ENCODE results near the gene PTGES.
"Not testable (repeated sequence)": the region's sequence is repeated elsewhere in the genome, so short reads cannot be mapped to it uniquely, and the experiment has no call there.

The PTGES gene

DNA sequence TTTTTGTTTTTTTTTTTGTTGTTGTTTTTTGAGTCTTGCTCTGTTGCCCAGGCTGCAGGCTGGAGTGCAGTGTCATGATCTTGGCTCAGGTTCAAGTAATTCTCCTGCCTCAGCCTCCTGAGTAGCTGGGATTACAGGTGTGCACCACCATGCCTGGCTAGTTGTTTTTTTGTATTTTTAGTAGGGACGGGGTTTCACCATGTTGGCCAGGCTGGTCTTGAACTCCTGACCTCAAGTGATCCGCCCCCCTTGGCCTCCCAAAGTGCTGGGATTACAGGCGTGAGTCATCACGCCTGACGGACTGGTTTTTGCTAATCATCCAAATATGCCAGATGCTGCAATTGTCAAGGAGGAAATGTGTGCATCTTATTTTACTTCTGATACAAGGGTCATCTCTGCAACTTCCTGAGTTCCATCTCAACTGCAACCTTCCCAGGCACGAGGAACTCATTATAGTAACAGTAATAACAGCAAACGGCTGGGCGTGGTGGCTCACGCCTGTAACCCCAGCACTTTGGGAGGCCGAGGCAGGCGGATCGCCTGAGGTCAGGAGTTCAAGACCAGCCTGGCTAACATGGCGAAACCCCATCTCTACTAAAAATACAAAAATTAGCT lies 9.6 kb upstream of the PTGES start:
- not testable (repeated sequence) for H2AFZ ChIP-seq (ENCODE audit: low read depth, low read length); H3K27me3 ChIP-seq (ENCODE audit: insufficient read depth, low read length); H3K9me3 ChIP-seq (ENCODE audit: low read length); H3K36me3 ChIP-seq (ENCODE audit: insufficient read depth, low read length); H3K4me3 ChIP-seq (ENCODE audit: low read length); H3K4me1 ChIP-seq (ENCODE audit: insufficient read depth, low read length)

DNA sequence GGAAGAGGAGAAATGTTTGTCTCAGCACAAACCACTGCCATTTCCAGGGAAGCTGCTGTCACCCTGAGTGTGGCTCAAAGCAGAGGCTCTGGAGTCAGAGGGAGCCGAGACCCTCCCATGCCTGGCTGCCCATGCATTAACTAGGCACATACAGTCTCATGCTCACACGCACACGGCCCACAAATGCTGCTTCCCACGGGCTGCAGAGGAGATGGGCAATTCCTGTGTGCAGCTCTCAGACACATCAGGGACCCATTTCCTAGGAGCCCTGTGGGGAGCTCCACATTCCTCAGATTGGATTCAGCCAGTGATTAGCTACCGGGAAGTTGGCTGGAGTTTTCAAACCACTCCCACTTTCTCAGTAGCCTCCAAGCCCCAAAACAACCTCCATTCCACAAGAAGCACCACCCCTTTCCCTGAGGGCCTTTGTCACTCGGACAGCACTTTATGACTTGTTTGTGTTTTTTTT lies 9.1 kb upstream of the PTGES start:
- Histone ChIP-seq H3K27me3 (ENCODE audit: insufficient read depth, low read length) (peaks cover 5% of the 10 kb centered on the region), H2AFZ (ENCODE audit: low read depth, low read length) (no peak overlapping the region), H3K4me3 (ENCODE audit: low read length) (no peak overlapping the region), H3K4me1 (ENCODE audit: insufficient read depth, low read length) (no peaks in the 10 kb centered on the region), H3K36me3 (ENCODE audit: insufficient read depth, low read length) (no peaks in the 10 kb centered on the region), H3K9me3 (ENCODE audit: low read length) (no peaks in the 10 kb centered on the region)

DNA sequence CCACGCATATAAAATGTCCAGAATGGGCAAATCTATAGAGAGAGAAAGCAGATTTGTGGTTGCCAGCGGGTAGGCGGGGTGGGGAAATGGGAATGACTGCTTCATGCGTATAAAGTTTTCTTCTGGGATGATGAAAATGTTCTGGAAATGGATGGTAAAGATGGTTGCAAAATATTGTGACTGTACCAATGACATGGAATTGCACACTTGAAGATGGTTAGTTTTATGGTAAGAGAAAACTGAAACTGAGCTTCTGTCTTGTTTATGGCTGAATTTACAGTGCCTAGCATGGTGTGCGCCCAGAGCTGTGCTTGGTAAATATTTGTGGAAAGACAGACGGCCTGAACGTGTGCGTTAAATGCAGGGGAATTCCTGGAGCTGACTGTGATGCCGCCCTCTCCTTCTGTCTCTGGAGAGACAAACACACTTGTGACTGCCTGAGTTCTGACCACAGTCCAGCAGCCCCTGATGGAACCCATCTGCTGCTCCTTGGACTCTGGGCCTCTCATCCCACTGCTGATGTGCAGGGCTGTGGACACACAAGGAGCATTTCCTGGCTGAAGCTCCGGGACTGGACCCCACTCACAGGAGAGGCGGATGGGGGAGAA lies 8.6 kb upstream of the PTGES start:
- H3K4me1 ChIP-seq (ENCODE audit: insufficient read depth, low read length), result no peaks in the 10 kb centered on the region
- H3K9me3 ChIP-seq (ENCODE audit: low read length), result no peaks in the 10 kb centered on the region
- H2AFZ ChIP-seq (ENCODE audit: low read depth, low read length), result no peak overlapping the region
- peaks cover 5% of the 10 kb centered on the region for H3K27me3 ChIP-seq (ENCODE audit: insufficient read depth, low read length)
- no peak overlapping the region for H3K4me3 ChIP-seq (ENCODE audit: low read length)
- no peaks in the 10 kb centered on the region for H3K36me3 ChIP-seq (ENCODE audit: insufficient read depth, low read length)

DNA sequence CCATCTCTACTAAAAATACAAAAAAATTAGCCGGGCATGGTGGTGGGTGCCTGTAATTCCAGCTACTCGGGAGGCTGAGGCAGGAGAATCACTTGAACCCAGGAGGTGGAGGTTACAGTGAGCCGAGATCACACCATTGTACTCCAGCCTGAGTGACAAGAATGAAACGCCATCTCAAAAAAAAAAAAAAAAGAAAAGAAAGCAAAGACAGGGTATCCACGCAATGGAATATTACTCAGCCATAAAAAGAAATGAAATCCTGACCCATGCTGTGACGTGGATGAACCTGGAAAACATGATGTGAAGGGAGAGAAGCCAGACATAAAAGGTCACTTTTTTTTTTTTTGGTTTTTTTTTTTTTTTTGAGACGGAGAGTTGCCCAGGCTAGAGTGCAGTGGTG lies 7.9 kb upstream of the PTGES start:
- H3K4me1 ChIP-seq (ENCODE audit: insufficient read depth, low read length); H3K27me3 ChIP-seq (ENCODE audit: insufficient read depth, low read length); H2AFZ ChIP-seq (ENCODE audit: low read depth, low read length); H3K4me3 ChIP-seq (ENCODE audit: low read length); H3K36me3 ChIP-seq (ENCODE audit: insufficient read depth, low read length); H3K9me3 ChIP-seq (ENCODE audit: low read length): not testable (repeated sequence)

DNA sequence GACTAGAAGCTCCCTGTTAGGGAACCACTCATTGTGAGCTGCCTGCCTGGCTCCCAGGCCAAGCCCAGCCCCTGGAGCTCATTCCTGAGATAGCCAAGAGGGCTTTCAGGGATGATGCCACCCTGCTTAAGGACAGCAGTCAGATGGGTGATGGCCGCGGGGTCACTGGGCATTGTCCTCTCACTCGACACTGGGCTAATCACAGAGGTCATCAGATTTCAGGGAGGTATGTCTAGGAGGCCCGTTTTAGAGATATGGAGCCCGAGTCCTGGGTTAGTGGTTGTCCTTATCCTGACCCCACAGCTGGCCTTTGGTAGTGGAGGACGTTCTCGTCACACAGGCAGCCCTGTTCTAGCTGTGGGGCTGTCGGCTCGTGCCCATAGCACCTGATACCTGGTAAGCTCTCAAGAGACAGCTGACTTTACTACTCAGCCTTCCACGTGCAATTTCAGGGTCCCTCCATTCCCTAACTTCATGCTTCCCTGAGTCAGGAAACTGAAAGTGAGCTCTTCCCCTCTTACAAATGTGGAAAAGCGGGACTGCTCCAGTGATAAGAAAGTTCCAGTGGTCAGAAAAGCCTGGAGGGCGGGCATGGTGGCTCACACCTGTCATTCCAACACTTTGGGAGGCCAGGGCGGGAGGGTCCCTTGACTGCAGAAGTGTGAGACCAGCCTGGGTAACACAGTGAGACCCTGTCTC lies 7.1 kb upstream of the PTGES start:
- Histone ChIP-seq H3K36me3 (ENCODE audit: insufficient read depth, low read length) (no peaks in the 10 kb centered on the region), H3K27me3 (ENCODE audit: insufficient read depth, low read length) (peaks cover 10% of the 10 kb centered on the region), H3K9me3 (ENCODE audit: low read length) (no peaks in the 10 kb centered on the region), H2AFZ (ENCODE audit: low read depth, low read length) (no peak overlapping the region), H3K4me1 (ENCODE audit: insufficient read depth, low read length) (no peaks in the 10 kb centered on the region), H3K4me3 (ENCODE audit: low read length) (no peak overlapping the region)

DNA sequence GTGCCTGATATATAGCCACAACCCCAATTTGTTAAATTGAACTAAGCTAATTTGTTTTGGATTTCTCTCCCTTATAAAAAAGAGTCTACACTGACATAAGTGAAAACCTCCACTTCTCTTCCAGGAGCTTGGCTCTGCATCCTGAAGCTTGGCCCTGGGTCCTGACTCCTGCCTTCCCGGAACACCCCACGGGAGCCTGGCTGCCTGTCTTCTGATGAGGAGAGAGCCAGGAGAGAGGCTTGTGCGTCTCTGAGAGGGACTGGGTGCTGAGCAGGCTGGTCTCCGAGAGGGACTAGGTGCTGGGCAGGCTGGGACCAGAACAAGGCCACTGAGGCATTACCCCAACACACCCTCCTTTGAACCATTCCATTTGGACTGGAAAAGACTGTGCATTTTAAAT lies 6.5 kb upstream of the PTGES start:
- no peaks in the 10 kb centered on the region for H3K4me1 ChIP-seq (ENCODE audit: insufficient read depth, low read length)

DNA sequence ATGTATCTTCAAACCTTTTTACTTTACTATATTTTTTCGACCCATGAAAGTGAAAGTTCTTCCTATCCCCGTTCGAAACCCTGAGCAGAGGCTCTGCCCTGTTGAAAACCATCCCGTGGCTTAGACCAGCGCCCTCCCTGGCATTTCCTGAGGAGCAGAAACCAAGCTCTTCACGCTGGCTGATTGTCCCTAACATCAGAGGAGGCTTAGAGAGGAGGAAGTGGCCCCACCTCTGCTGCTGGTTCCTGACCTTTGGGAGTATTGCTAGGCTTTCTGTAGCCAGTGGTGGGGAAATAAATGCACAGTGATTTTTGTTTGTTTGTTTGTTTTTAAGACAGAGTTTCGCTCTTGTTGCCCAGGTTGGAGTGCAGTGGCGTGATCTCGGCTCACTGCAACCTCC lies 4.2 kb upstream of the PTGES start:
- Histone ChIP-seq H3K4me1 (ENCODE audit: insufficient read depth, low read length) (peaks cover 11% of the 10 kb centered on the region), H3K4me3 (ENCODE audit: low read length) (no peak overlapping the region), H2AFZ (ENCODE audit: low read depth, low read length) (no peak overlapping the region), H3K27me3 (ENCODE audit: insufficient read depth, low read length) (peaks cover 22% of the 10 kb centered on the region), H3K9me3 (ENCODE audit: low read length) (no peaks in the 10 kb centered on the region), H3K36me3 (ENCODE audit: insufficient read depth, low read length) (no peaks in the 10 kb centered on the region)

More for the DNA sequence above, 6.5 kb upstream of the PTGES start:
- Histone ChIP-seq H2AFZ (ENCODE audit: low read depth, low read length) (no peak overlapping the region), H3K36me3 (ENCODE audit: insufficient read depth, low read length) (no peaks in the 10 kb centered on the region), H3K27me3 (ENCODE audit: insufficient read depth, low read length) (peaks cover 10% of the 10 kb centered on the region), H3K4me3 (ENCODE audit: low read length) (no peak overlapping the region), H3K9me3 (ENCODE audit: low read length) (no peaks in the 10 kb centered on the region)

DNA sequence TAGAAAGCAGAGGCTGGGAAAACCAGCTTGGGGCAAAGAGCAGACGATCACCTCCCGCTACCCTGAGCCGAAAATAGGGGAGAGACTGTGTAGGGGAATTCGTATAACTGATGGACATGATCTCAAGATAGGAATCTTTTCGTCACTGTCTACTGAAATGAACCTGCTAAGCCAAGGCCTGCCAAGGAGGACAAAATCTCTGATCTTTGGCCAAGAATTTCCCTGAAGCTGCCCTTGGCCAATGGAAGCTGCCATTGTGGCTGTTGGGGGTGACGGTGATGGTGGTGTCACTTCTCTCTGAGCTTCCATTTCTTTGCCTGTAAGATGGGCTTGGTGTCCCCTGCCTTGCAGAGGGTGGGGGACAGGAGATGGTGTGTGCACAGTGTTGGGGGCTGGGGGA lies 3.3 kb upstream of the PTGES start:
- Histone ChIP-seq H3K9me3 (ENCODE audit: low read length) (no peaks in the 10 kb centered on the region), H3K4me3 (ENCODE audit: low read length) (no peak overlapping the region), H3K4me1 (ENCODE audit: insufficient read depth, low read length) (peaks cover 11% of the 10 kb centered on the region), H2AFZ (ENCODE audit: low read depth, low read length) (no peak overlapping the region), H3K36me3 (ENCODE audit: insufficient read depth, low read length) (no peaks in the 10 kb centered on the region), H3K27me3 (ENCODE audit: insufficient read depth, low read length) (peaks cover 24% of the 10 kb centered on the region)

DNA sequence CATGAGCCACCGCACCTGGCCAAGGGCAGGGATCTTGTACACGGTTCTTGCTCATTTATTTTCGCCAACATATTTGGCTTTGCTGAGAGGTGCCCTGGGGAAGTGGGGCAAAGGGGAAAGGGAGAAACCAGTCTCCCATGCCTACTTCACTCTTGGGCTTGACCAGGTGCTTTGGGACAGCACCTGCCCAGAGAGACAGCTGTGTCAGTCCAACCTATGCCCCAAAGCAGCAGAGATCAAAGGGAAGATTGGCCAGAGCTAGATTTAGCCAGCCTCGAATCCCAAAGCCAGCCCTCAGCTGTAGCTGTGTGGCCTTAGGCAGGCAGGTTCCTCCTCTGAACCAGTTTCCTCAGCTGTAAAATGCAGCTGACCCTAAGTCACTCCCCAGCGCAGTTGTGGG lies 2.3 kb upstream of the PTGES start:
- H3K36me3 ChIP-seq (ENCODE audit: insufficient read depth, low read length), result no peaks in the 10 kb centered on the region
- peaks cover 24% of the 10 kb centered on the region for H3K27me3 ChIP-seq (ENCODE audit: insufficient read depth, low read length)
- H2AFZ ChIP-seq (ENCODE audit: low read depth, low read length), result no peak overlapping the region
- peaks cover 11% of the 10 kb centered on the region for H3K4me1 ChIP-seq (ENCODE audit: insufficient read depth, low read length)
- H3K4me3 ChIP-seq (ENCODE audit: low read length), result no peak overlapping the region
- no peaks in the 10 kb centered on the region for H3K9me3 ChIP-seq (ENCODE audit: low read length)

DNA sequence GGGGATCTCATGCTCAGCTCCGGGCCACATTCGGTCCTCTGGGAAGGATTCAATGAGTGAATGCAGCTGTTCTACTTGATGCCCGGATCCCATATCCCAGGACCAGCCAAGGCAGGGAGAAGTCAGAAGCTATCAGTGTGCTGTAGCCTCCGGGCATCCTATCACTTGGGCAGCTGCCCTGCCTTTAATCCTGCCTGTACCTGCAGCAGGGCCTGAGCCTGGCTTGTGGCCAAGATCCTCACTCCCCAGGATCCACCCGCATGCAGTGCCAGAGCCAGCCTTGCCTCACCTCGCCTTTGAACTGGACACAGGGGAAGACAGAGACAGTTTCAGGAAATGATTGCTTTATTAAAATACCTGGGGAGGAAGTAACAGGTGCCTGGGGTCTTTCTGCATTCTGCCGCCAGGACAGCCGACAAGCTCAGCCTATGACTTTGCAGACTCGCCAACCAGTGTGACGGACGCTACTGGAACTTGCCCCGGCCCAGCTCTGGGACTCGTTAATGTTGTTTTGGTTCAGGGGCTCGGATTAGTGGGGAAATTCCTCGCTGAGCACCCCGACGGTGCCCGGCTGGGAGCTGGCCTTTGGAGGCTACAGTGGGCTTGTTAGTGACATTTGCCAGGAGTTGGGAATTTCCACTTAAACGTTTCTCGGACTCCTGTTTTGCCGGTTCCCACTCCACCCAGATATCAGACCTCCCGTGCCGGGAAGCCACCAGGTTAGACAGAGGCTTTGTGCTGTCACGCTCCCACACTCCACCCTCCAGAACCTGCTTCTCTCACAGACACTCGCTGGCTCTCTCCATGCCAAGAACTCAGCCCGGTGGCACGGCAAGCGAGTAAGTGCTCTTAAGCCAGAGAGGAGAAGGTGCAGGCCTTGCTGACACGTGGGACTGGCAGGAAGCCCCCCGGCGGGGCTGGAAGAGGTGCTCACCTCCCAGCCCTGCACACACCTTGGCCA lies 721 bp downstream of the PTGES start:
- Histone ChIP-seq H3K36me3 (ENCODE audit: insufficient read depth, low read length) (no peaks in the 10 kb centered on the region), H2AFZ (ENCODE audit: low read depth, low read length) (no peak overlapping the region), H3K4me3 (ENCODE audit: low read length) (no peak overlapping the region), H3K9me3 (ENCODE audit: low read length) (no peaks in the 10 kb centered on the region), H3K4me1 (ENCODE audit: insufficient read depth, low read length) (peaks cover 11% of the 10 kb centered on the region), H3K27me3 (ENCODE audit: insufficient read depth, low read length) (peaks cover 24% of the 10 kb centered on the region)

DNA sequence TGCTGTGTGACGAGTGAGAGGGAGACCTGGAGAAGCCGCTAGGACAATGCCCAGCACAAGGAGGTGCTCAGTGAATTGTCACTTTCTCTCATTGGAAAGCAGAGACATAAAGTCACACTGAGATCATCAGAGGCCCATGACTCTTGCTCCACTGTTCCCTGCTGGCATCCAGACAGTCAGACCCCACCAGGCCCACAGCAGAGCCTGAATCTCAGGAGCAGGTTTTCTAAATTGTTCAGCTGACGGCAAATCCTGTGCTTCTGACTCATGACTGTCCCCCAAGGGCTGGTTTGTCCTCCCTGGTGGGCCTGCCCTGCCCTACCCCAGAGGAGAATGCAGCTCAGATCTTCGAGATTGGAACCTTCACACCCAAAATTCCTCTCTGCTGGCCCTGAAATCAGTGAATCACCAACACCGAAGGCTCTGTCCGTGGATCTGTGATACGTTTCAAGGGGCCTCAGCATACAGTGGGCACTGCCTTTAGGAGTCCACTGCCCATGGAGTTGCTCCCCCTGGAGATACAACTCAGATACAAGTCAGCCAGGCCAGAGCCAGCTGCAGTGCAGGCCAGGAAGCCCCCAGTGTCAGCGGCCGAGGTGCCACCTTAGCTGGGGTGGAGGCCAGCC lies 2.7 kb downstream of the PTGES start:
- no peaks in the 10 kb centered on the region for H3K36me3 ChIP-seq (ENCODE audit: insufficient read depth, low read length)
- H3K9me3 ChIP-seq (ENCODE audit: low read length), result no peaks in the 10 kb centered on the region
- H3K27me3 ChIP-seq (ENCODE audit: insufficient read depth, low read length), result peaks cover 19% of the 10 kb centered on the region
- peaks cover 11% of the 10 kb centered on the region for H3K4me1 ChIP-seq (ENCODE audit: insufficient read depth, low read length)
- no peak overlapping the region for H3K4me3 ChIP-seq (ENCODE audit: low read length)
- no peak overlapping the region for H2AFZ ChIP-seq (ENCODE audit: low read depth, low read length)

DNA sequence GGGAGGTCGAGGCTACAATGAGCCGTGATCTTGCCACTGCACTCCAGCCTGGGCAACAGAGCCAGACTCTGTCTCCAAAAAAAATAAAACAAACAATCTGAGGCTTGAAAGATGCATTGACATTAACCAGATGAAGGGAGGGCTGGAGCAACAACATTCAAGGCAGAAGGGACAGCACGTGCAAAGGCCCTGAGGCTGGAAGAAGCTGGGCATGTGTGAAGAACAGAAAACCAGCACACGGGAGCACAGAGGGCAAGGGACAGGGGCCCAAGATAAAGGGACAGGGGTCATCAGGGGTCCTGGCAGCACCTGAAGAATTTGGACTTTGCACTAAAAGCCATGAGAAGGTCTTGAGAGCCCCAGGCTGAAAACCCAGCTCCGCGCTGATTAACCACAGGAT lies 3.3 kb downstream of the PTGES start:
- no peak overlapping the region for H3K4me3 ChIP-seq (ENCODE audit: low read length)
- H3K27me3 ChIP-seq (ENCODE audit: insufficient read depth, low read length), result peaks cover 19% of the 10 kb centered on the region
- peaks cover 11% of the 10 kb centered on the region for H3K4me1 ChIP-seq (ENCODE audit: insufficient read depth, low read length)
- no peaks in the 10 kb centered on the region for H3K36me3 ChIP-seq (ENCODE audit: insufficient read depth, low read length)
- H2AFZ ChIP-seq (ENCODE audit: low read depth, low read length), result no peak overlapping the region
- H3K9me3 ChIP-seq (ENCODE audit: low read length), result no peaks in the 10 kb centered on the region

Measured in neuron (in vitro differentiated cells).